GM21825 (cell line): Measurements from ENCODE around the gene SPIC.

Experiments used
- ATAC-seq: cut with Tn5 transposase; IDR thresholded peaks from one replicate; pipeline ENCODE4 v1.9.1; 2021; ENCODE audit warnings: mild to moderate bottlenecking, moderate library complexity; ENCODE audit not compliant: unreplicated experiment

The SPIC gene

GRCh38 chr12:101527682-101528081 is 52.5 kb downstream of the SPIC start:
- no peak for ATAC-seq

DNA sequence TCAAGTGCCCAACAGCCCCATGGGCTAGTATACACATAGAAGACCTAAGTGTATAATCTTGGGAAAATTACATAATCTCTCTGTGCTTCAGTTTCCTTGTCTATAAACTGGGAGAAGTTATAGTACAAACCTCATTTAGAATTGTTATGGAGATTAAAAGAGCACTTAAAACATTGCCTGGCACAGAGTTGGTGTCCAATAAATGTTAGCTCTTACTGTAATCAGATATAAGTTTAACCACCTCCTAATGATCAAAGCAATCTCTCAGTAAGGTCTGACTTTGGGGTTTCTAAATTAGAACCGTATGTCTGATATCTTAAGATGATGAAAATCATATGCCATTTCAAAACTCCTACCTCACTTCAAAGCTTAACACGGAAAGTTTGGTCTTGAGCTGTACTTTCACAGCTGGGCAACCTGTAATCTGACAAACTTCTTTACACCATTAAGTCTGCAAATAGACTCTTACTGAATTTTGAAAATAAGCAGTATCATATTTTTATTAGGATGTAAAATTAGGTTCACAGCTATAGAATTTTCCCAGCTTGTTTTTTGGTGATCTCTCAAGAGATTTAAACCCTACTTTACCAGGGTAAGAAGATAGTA is 61.0 kb downstream of the SPIC start:
- no peak for ATAC-seq
